OCI-LY3 (cell line): ENCODE results near the gene C6orf118.
A peak's percentile ranks its signal among the peaks of the same experiment; 100 is the strongest.

Experiments used
- H2AFZ ChIP-seq: fragments of 200-600, 300-600 bp; shearing (Covaris generic); 2 replicates; pipeline ENCODE4 v1.6.0; 2014; ENCODE audit warnings: antibody characterized with exemption, low read depth, low read length
- H3K27ac ChIP-seq: fragments of 200-600, 300-600 bp; sonication (generic); 2 replicates; pipeline ENCODE4 v1.5.1; 2014; ENCODE audit warnings: mild to moderate bottlenecking, low read length, moderate library complexity, mixed read lengths
- H3K27me3 ChIP-seq: fragments of 200-600, 300-600 bp; sonication (generic); 2 replicates; pipeline ENCODE4 v1.6.1; 2014; ENCODE audit warnings: low read depth, low read length, mixed read lengths
- H3K36me3 ChIP-seq: fragments of 200-600, 300-600 bp; sonication (generic); replicated peaks from 2 replicates; pipeline ENCODE3; 2014; ENCODE audit warnings: low read depth, low read length, mixed read lengths
- H3K4me1 ChIP-seq: fragments of 300-600, 200-600 bp; sonication (generic); 2 replicates; pipeline ENCODE4 v1.6.1; 2014; ENCODE audit warnings: low read length, mixed read lengths
- H3K4me2 ChIP-seq: fragments of 200-600, 300-600 bp; sonication (generic); 2 replicates; pipeline ENCODE4 v1.6.1; 2014; ENCODE audit warnings: low read length, mixed read lengths
- H3K4me3 ChIP-seq: fragments of 300-600, 200-600 bp; sonication (generic); 2 replicates; pipeline ENCODE4 v1.5.1; 2014; ENCODE audit warnings: antibody characterized with exemption, mild to moderate bottlenecking, low read length, moderate library complexity
- H3K79me2 ChIP-seq: fragments of 300-600, 200-600 bp; shearing (Covaris generic); 2 replicates; pipeline ENCODE4 v1.6.1; 2014; ENCODE audit warnings: mild to moderate bottlenecking, low read length, mixed read lengths
- H3K9ac ChIP-seq: fragments of 300-600, 200-600 bp; shearing (Covaris generic); 2 replicates; pipeline ENCODE4 v1.6.0; 2014; ENCODE audit warnings: mild to moderate bottlenecking, low read length, moderate library complexity
- H3K9me3 ChIP-seq: fragments of 200-600, 300-600 bp; shearing (Covaris generic); 2 replicates; pipeline ENCODE4 v1.6.1; 2014; ENCODE audit warnings: low read length, mixed read lengths; ENCODE audit not compliant: insufficient read depth
- H4K20me1 ChIP-seq: fragments of 200-600, 300-600 bp; sonication (generic); 2 replicates; pipeline ENCODE4 v1.6.1; 2016; ENCODE audit warnings: low read length, mixed read lengths; ENCODE audit not compliant: insufficient read depth
- CTCF ChIP-seq: fragments of 200-600, 300-600 bp; sonication (generic); IDR thresholded peaks from 2 replicates; pipeline ENCODE4 v1.5.1; 2014; ENCODE audit warnings: antibody characterized with exemption, low read length, low read depth
- EZH2phosphoT487 ChIP-seq: fragments of 200-600 bp; shearing (Covaris generic); IDR thresholded peaks from 2 replicates; pipeline ENCODE4 v1.6.1; 2018; ENCODE audit warnings: antibody characterized with exemption, mixed run types, low read depth

C6orf118 gene

DNA sequence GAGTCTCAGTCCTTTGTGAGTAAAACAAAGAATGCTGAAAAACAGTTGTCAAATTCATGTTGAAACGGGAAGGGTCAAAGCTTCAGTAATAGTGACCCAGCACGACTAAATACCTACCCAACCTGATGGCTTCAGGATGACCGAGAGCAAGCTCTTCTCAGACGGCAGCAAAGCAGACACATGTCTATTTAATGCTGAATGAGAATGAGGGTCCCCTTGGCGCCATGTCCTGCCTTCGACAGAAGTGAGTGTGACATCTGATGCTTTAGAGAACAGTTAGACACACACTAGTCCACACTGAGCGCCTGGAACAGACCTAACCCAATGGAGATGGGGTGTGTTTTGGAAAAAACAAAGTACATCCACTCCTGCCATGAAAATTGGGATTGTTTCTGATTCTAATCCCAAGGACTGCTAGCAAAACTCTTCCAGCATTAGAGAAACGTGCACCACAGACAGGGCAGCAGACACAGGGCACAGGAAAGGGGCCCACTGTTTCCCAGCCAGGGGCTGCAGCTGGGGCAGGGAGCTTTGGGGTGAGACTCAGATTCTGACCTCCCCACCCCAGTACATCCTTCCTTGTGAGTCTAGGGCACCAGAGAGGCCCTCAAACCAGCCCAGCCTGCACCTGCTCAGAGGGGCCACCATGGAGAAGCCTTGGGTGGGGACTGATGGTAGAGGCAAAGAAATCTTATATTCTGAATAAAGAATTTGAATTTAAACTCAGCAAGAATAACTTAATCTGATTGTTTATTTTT, 76.5 kb downstream of the C6orf118 start:
- Histone ChIP-seq H3K9ac (no peak overlapping the region), H3K4me1 (no peaks in the 10 kb centered on the region), H3K79me2 (no peaks in the 10 kb centered on the region), H3K9me3 (no peaks in the 10 kb centered on the region), H3K27ac (no peak overlapping the region), H4K20me1 (no peaks in the 10 kb centered on the region), H3K27me3 (no peaks in the 10 kb centered on the region), H3K4me2 (no peak overlapping the region), H2AFZ (no peak overlapping the region), H3K4me3 (no peak overlapping the region), H3K36me3 (no peaks in the 10 kb centered on the region)
- no peak for TF ChIP-seq CTCF
- no peak for TF ChIP-seq EZH2phosphoT487

DNA sequence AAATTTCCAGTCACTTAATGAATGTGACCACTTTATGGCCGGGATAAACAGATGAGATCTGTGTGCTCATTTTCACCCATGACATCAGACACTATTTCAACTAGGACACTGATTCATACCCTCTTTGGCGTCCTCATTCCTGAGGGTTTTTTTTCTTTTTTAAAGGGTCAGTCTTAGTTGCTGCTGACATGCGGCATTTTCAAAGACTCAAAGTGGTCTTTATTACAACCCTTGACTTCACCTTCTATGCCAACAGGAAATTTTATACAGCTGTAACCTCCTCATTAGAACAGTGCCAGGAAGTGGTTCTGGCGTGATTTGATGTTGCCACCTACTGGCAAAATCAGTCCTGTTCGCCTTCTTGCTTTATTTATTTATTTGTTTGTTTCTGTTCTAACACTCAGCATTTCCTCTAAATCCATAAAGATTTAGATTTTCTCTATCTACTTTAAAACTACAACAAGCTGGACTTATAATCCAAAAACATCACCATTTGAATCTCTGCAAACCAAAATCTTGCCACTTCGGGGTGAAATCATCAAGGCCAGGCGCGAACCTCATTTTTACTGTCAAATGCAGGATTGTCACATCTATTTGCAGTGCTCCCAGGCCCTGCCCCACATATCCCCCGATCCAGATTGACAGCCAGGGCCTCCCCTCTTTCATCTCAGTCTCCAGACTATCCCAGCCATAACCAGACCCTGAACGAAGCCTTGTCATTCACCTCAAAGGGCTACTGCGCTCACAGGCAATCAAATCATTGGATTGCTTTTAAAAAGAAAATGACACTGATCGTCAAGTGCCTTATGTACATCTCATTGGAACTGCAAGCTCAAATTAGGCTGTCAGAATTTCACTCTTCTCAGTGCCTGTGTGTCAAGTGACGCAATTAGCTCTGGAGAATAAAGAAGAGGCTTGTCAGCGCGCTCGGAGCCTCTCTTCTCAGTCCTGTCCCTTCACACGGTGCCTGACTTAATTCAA, 77.5 kb downstream of the C6orf118 start:
- Histone ChIP-seq H3K4me1 (no peaks in the 10 kb centered on the region), H3K27ac (no peak overlapping the region), H3K4me2 (no peak overlapping the region), H3K27me3 (no peaks in the 10 kb centered on the region), H3K9ac (no peak overlapping the region), H2AFZ (no peak overlapping the region), H3K9me3 (no peaks in the 10 kb centered on the region), H3K4me3 (no peak overlapping the region), H3K79me2 (no peaks in the 10 kb centered on the region), H3K36me3 (no peaks in the 10 kb centered on the region), H4K20me1 (no peaks in the 10 kb centered on the region)
- TF ChIP-seq EZH2phosphoT487 (no peak), CTCF (peak; percentile 31; the same call in 1 of the 2 replicates)

DNA sequence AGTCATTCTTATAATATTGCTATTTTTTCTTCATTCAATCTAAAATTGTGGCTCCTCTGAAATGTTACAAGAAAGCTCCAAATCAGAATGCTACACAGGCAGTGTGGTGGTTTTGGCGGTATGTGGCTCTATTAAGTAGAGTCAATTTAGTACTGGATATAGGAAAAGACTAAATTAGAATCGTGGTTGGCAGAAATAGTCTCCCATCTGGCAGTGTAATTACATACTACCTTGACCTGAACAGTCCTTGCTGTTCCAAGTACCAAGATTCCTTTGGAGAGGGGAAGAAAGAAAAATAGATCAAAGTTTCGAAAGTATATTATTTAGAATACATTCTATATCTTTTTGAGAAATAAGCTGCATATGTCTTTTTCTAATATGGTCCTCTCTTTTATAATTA, 78.2 kb downstream of the C6orf118 start:
- H3K27ac ChIP-seq, result no peak overlapping the region
- no peaks in the 10 kb centered on the region for H3K27me3 ChIP-seq
- H3K9ac ChIP-seq, result no peak overlapping the region
- H3K9me3 ChIP-seq, result no peaks in the 10 kb centered on the region
- H3K4me2 ChIP-seq, result no peak overlapping the region
- no peaks in the 10 kb centered on the region for H4K20me1 ChIP-seq
- TF ChIP-seq CTCF (no peak), EZH2phosphoT487 (no peak)
- no peak overlapping the region for H2AFZ ChIP-seq
- no peak overlapping the region for H3K4me3 ChIP-seq
- no peaks in the 10 kb centered on the region for H3K79me2 ChIP-seq
- no peaks in the 10 kb centered on the region for H3K4me1 ChIP-seq
- no peaks in the 10 kb centered on the region for H3K36me3 ChIP-seq
